ENCODE measurements around the gene FAM120A. TPM values are rescaled to one million over a fixed set of nuclear protein-coding genes. Genes with fewer than 3 reads are reported as not detected.

FAM120A gene
- polyA plus RNA-seq, 1 donor from 2014 or later = 8.9 TPM

GRCh38 chr9:93574900-93575795, 123.7 kb downstream of the FAM120A start:
- peaks cover 48% of the 10 kb centered on the region for H3K79me2 ChIP-seq (replicated peaks; ENCODE audit: insufficient read depth, low read length)
- peak overlapping the region; percentile 73 for H2AFZ ChIP-seq (ENCODE audit: low read depth, low read length)
- H3K4me3 ChIP-seq (ENCODE audit: low read length) = peak overlapping the region; percentile 90
- H3K4me2 ChIP-seq (ENCODE audit: low read length) = peak overlapping the region; percentile 84
- H3K36me3 ChIP-seq (ENCODE audit: insufficient read depth, low read length) = no peaks in the 10 kb centered on the region
- no peak overlapping the region for H3K27ac ChIP-seq (ENCODE audit: low read length)
- H3K9ac ChIP-seq (ENCODE audit: low read length) = peak overlapping the region; percentile 84
- H4K20me1 ChIP-seq (ENCODE audit: insufficient read depth) = no peaks in the 10 kb centered on the region
- TF ChIP-seq EZH2 (IDR thresholded peaks at IDR 0.05; ENCODE audit: borderline replicate concordance, insufficient read depth, low read length, poor library complexity, severe bottlenecking) = no peak
- no peak for TF ChIP-seq MXI1 (conservative IDR thresholded peaks at IDR 0.05; ENCODE audit: poor library complexity, severe bottlenecking)
- no peak for TF ChIP-seq EP300 (conservative IDR thresholded peaks at IDR 0.05; ENCODE audit: poor library complexity, severe bottlenecking)
- TF ChIP-seq POLR2AphosphoS5 (IDR thresholded peaks at IDR 0.05) = no peak
- TF ChIP-seq CTCF (IDR thresholded peaks at IDR 0.05; ENCODE audit: poor library complexity, severe bottlenecking) = no peak
- TF ChIP-seq SMC3 (conservative IDR thresholded peaks at IDR 0.05; ENCODE audit: poor library complexity) = no peak
- TF ChIP-seq RAD21 (conservative IDR thresholded peaks at IDR 0.05) = no peak
- no peak for TF ChIP-seq REST (IDR thresholded peaks at IDR 0.05; ENCODE audit: borderline replicate concordance)
- no peak for TF ChIP-seq TAF1 (IDR thresholded peaks at IDR 0.05; ENCODE audit: low read depth)
- no peaks in the 10 kb centered on the region for H3K27me3 ChIP-seq (ENCODE audit: insufficient read depth, low read depth, low read length)
- no peaks in the 10 kb centered on the region for H3K9me3 ChIP-seq (ENCODE audit: low read length)
- no peaks in the 10 kb centered on the region for H3F3A ChIP-seq (ENCODE audit: insufficient read depth, low read length, poor library complexity, severe bottlenecking)
- H3K9me2 ChIP-seq (ENCODE audit: insufficient read depth, low read length) = no peaks in the 10 kb centered on the region

GRCh38 chr9:93575796-93576257, 124.3 kb downstream of the FAM120A start:
- peaks cover 2% of the 10 kb centered on the region for H4K20me1 ChIP-seq (ENCODE audit: insufficient read depth)
- TF ChIP-seq EP300 (conservative IDR thresholded peaks at IDR 0.05; ENCODE audit: poor library complexity, severe bottlenecking) = no peak
- no peak for TF ChIP-seq MXI1 (conservative IDR thresholded peaks at IDR 0.05; ENCODE audit: poor library complexity, severe bottlenecking)
- no peak for TF ChIP-seq RAD21 (conservative IDR thresholded peaks at IDR 0.05)
- TF ChIP-seq TAF1 (IDR thresholded peaks at IDR 0.05; ENCODE audit: low read depth) = no peak
- no peak for TF ChIP-seq EZH2 (IDR thresholded peaks at IDR 0.05; ENCODE audit: borderline replicate concordance, insufficient read depth, low read length, poor library complexity, severe bottlenecking)
- no peak for TF ChIP-seq CTCF (IDR thresholded peaks at IDR 0.05; ENCODE audit: poor library complexity, severe bottlenecking)
- TF ChIP-seq REST (IDR thresholded peaks at IDR 0.05; ENCODE audit: borderline replicate concordance) = no peak
- TF ChIP-seq SMC3 (conservative IDR thresholded peaks at IDR 0.05; ENCODE audit: poor library complexity) = no peak
- peak overlapping the region; percentile 84 for H3K4me2 ChIP-seq (ENCODE audit: low read length)
- no peaks in the 10 kb centered on the region for H3K9me3 ChIP-seq (ENCODE audit: low read length)
- peak overlapping the region; percentile 73 for H2AFZ ChIP-seq (ENCODE audit: low read depth, low read length)
- H3F3A ChIP-seq (ENCODE audit: insufficient read depth, low read length, poor library complexity, severe bottlenecking) = no peaks in the 10 kb centered on the region
- H3K79me2 ChIP-seq (replicated peaks; ENCODE audit: insufficient read depth, low read length) = peaks cover 54% of the 10 kb centered on the region
- no peaks in the 10 kb centered on the region for H3K36me3 ChIP-seq (ENCODE audit: insufficient read depth, low read length)
- no peaks in the 10 kb centered on the region for H3K9me2 ChIP-seq (ENCODE audit: insufficient read depth, low read length)
- peak overlapping the region; percentile 84 for H3K9ac ChIP-seq (ENCODE audit: low read length)
- peak overlapping the region; percentile 53 for H3K27ac ChIP-seq (ENCODE audit: low read length)
- peak overlapping the region; percentile 90 for H3K4me3 ChIP-seq (ENCODE audit: low read length)
- no peaks in the 10 kb centered on the region for H3K27me3 ChIP-seq (ENCODE audit: insufficient read depth, low read depth, low read length)

Data from neural cell (in vitro differentiated cells).